Fibroblast of skin of right quadriceps (primary cell): ENCODE results near the gene MRPL22.
"Not testable (repeated sequence)": the region's sequence is repeated elsewhere in the genome, so short reads cannot be mapped to it uniquely, and the experiment has no call there.

Experiments
- DNase-seq: peaks from one replicate; pipeline ENCODE4 v3.0.0-alpha.2; 2013

The MRPL22 gene

DNA sequence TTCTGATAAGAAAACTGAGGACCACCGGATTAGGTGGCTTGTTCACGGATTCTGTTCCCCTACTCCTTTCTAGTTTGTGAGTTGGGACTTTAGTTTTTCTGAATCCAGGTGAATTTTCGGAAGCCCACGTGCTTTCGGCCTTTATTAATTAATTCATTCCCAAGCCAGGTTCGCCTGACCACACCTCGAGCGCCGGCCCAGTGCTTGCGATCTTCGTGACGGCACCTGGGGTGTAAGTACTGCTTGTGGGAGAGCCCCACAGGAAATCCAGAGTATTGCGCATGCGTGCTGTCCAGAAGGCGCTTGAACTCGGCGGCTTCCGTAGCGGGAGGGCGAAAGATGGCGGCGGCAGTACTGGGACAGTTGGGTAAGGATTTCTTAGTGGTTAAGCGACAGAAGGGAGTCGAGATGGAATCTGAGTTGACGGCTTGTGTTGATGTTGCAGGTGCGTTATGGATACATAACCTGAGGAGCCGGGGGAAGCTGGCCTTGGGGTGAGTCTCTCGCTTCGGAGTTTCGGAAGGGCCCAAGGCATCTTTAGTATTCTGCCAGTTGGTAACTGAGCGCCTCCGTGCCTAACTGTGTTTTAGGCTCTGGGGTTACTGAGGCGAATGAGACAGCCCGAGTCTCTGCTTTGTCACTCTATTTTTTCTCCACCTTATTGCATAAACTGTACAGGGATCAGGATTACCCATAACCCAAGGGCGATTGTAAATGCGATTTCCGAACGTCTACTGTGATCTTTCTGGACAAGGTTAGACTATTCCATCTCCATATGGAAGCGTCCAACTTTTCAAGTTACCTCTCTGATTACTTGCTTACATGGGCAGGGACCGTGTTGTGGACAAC is at the start of gene MRPL22:
Gene MRPL22, plus strand, starts transcription at position 302 of the 849 bp plus-strand sequence. Its CDS starts 38 bp downstream, at position 340.
- peak; percentile 91 for DNase-seq

DNA sequence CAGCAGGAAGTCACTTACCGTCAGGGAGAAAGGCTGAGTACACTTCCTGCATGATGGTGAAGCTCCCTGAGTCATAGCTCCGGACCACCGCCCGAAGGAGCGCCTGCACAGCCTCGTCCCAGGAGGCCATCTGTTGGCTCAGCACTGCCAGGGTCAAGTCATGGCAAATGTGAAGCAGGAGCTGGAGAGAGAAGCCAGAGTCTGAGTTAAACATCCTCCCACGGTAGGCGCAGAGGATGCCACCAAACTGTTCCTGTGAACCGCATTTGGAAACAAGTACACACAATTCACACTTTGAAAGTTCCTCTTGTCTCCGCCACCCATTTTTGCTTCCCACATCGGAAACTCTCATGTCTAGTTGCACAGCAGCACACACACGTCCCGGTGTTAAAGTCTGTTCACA is 48.5 kb upstream of the MRPL22 start:
- DNase-seq = no peak

DNA sequence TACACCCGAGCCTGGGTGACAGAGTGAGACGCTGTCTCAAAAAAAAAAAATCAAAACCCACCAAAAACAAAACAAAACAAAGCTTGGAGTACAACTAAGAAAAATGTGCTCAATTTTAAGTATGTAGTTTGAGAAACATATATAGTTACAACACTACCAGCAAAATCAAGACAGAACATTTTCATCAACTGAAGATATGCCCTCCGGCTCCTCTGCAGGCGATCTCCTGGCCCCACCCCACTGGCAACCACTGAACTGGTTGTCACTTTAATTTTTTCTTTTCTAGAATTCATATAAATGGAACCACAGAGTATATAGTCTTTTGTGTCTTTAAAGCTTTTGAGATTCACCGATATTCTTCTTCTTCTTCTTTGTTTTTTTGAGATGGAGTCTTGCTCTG is 47.5 kb upstream of the MRPL22 start:
- DNase-seq = no peak

DNA sequence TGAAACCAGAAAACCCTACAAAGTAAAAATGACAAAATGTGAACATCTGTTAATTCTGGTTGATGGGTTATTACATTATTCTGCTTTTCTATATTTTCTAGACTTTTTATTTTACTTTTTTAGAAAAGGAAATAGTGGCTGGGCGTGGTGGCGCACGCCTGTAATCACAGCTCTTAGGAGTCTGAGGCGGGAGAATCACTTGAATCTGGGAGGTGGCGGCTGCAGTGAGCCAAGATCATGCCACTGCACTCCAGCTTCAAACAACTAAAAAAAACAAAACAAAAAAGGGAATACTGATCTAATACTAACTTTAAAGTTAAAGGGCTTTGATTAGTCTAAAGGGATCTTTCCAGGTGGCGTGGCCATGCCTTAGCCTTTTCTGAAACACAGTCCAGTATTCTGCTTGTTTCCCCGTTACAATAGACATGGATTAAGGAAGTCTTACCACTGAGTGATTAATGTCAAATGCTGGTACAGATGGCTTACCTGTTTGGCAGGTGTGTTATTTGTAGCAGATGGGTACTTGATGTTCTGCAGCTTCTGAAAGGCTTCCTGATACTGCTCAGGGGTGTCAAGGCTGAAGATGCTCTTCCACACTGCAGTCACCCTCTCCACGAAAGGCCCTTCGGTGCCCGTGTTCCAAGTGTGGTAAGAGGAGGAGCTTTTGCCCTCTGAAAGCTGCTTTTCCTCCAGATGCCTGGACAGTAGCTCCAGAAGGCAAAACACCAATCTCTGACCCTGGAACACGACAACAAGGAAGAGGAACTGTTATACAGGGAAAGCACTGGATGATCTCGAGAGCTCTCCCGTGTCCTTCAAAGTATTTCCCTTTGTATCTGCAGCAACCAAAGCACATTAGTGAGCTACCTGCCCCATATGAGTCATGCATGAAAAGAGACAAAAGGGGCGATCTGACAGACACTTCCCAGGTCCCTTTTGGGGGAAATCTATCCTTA is 45.0 kb upstream of the MRPL22 start:
- no peak for DNase-seq

DNA sequence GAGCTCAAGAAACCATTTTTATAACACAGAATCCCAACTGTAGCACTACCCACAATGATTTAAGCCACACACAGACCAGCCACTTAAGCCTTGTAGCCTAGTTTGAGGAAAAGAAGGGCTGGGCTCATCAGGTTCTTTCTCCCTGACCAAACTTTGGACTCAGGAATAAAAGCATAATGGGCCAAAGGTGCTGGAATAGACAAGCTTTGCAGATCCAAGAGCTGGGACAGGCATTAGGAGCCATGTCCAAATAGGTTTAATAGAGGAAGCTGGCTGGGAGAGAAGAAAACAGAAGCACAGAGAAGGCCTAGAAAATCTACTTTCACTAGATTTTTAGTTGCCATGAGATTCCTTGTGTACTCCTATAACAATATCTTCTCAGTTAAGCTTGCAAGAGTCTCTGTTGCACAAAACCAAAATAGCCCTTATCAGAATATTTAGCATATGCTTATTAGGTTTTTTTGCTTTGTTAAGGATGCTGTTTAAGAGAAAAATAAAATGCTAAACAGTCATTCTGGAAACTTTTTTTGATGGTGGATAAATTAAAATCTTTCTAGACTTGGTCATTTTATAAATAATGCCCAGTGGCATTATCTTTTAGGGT is 44.2 kb upstream of the MRPL22 start:
- DNase-seq = no peak

DNA sequence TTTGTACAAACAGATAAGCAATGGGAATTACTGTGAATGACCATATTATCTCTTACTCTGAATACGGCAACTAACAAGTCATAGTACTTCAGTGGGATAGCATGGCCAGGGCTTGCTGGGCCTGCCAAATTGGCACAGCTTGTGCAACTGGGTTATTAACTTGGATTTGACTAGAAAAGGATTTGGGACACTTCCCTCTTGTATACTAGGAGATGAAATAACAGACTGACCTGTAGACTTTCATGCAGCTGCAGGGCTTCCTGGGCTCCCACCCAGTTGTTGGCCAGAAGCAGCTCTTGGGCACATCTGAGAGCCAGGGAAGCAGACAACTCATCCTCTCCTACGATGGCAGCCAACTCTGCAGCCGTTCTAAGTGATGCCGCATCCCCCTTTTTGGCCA is 42.7 kb upstream of the MRPL22 start:
- no peak for DNase-seq

DNA sequence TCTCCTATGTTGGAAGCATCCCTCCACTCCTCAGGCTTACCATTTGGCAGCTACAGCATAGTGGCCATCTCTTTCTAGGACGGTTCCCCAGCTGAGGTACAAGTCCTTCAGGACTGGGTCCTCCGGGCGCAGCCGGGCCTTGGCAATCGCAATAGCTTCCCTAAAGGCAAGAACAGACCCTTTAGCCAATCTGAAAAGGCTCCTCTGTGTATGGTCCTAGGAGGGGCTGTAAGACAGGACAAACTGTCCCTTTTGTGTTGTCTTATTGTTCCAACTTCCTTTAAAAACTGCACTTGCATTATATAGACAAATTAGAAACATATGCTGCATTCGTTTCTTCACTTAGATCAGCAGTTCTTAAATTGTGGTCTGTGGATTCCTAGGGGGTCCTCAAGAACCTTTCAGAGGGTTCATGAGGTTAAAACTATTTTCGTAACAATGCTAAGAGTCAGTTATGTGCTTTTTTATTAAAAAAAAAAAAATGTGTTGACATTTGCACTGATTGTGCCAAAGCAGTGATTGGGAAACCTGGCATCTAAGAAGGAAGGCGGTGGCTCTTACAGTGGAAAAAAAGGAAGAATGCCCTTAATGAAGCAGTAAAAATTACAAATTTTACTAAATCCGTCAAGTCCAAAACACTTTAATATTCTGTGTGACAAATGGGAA is 41.6 kb upstream of the MRPL22 start:
- DNase-seq = peak; percentile 7

DNA sequence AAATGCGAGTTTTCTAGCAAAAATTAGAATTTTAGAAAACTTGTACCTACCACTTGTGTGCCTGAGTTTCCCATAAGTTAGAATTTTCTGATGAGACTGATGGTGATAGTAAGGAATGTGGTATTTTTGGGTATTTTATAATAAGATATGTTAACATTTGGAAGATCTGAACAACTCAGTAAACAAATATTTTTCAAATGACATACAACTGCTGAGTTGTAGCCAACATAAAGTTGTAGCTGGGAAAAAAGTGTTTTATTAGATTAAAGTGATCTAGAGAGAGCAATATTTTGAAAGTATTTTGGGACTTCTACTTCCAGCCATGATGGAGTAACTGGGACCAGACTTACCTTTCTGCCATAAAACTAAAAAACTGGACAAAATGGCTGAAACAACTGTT is 40.8 kb upstream of the MRPL22 start:
- DNase-seq = no peak

DNA sequence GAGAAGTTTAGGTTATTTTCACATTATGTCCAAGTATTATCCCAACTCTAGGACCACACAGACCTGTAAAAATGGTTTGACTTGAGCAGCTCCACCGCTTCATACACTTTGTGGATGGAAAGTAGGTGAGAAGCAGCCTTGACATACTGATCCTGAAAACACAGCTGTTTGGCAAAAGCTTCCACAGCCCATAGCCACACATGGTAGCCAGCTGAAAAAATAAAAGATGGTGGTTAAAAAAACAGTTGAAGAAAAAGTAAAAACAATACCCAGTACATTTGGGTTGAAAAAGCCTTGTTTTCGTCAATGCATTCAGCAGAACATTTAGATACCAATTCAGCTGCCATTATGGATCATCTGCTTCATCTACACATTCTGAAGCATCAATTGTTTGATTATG is 39.6 kb upstream of the MRPL22 start:
- no peak for DNase-seq

DNA sequence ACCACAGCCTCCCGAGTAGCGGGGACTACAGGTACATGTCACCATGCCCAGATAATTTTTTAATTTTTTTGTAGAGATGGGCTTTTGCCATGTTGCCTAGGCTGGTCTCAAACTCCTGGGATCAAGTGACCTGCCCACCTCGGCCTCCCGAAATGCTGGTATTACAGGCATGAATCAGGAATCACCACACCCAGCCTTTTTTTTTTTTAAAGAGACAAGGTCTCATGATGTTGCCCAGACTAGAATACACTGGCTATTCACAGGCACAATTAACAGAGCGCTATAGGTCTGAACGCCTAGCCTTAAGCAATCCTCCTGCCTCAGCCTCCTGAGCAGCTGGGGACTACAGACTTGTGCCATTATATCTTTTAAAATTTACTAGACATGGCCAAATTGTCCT is 39.0 kb upstream of the MRPL22 start:
- no peak for DNase-seq

DNA sequence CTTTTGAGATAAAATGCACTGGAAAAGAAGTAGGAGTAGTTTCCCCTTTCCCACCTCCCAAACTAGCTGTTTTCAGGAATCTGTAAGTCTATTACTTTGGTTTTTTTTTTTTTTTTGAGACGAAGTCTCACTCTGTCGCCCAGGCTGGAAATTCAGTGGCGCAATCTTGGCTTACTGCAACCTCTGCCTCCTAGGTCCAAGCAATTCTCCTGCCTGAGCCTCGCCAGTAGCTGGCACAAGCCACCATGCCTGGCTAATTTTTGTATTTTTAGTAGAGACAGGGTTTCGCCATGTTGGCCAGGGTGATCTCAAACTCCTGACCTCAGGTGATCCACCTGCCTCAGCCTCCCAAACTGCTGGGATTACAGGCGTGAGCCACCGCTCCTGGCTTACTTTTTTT is 35.3 kb upstream of the MRPL22 start:
- not testable (repeated sequence) for DNase-seq

DNA sequence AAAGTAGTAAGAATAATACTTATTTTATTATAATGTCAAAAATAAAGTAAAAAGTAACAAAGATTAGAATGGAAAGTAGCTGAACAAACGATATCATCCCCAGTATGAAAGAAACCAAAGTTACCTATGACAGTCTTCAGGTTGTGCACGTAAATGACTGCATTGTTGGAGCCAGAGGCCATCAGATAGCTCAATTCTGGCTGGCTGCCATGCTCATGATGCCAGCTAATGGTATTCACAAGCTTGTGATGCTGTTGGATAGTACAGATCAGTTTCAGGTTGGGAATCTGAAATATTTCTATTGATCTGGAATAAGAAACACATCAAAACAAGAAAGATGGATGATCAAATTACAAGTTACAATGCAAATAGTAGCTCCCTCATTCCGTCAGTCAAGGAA is 24.0 kb upstream of the MRPL22 start:
- DNase-seq = no peak

DNA sequence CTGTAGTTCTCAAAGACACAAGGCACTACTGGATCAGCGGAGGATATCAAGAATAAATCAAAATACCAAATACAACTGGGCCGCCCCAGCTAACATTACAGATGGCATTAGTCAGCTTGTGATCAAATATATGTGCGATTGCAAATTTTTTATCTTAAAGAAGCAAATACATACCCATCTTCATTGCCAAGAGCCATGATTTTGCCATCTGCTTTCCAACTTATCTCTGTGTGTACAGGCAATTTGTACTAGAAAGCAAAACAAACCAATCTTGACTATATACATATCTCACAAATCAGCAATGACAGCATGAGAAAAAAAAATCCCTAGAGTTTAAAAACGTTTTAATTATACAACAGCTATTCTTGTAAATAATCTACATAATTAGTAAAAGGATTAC is 23.1 kb upstream of the MRPL22 start:
- DNase-seq = no peak

DNA sequence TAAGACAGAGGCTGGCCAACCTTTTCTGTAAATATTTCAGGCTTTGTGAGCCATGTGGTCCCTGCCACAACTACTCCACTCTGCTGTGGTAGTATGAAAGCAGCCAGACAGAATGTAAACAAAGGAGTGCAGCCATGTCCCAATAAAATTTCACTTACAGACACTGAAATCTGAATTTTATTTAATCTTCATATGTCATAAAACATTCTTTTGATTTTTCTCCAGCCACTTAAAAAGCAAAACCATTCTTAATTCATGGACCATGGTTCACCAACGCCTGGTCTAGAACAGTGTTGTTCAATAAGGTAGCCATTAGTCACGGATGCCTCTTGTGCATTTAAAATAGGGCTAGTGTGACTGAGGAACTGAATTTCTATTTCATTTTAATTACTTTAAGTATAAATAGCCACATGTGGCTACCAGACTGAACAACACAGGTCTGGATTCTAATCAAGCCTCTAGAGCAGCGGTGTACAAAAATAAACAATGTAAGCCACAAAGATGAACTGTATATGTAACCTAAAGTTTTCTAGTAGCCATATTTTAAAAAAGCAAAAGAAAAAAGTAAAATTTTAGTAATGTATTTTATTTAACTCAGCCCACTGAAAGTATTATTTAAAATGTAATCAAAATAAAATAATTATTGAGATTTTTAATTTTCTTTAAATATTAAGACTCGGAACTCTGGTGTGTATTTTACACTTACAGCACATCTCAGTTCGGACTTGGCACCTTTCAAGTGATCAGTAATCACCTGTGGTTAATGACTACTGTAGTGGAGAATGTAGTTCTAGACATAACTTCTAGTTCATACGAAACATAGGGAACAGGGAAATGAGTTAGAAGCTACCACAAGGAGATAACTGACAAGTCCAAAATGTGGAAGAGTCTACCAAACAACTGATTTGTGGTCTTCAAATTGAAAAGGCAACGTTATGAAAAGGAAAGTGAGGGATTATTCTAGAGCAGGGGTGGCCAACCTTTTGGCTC is 17.1 kb upstream of the MRPL22 start:
- DNase-seq = peak; percentile 4

DNA sequence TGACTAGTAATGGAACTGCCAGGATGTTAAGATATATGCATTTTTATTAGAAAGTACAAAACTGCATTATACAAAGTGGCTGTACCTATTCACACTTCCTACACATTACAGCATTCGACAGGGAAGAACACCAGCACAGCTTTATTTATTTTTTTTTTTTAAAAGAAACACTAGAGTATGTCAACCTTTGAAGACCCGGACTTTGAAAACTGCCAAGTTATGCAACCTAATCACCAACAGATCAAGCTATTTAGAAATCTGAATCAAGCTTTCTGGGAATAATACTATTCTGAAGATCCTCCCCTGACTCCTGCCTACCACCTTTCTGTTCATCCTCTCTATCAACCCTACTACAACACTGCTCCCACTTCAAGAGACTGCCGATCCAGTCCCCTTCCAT is 7.3 kb upstream of the MRPL22 start:
- DNase-seq = no peak

DNA sequence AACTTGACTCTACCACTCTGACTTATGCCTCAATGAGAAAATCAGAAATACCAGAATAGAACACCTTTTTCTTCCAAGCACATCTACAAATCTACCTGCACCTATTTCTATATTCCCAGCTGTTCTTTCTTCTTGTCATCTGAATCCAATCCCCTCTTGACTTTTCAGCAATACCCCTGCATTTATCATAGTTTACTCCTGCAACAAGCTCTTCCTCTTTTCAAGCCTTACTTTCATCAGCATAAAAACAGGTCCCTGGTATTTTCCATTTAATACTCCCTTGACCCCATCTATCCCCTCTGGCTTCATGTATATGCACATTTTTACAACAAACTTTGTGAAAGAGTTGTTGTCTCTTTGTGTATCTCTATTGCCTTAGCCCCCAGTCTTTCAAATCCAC is 6.0 kb upstream of the MRPL22 start:
- no peak for DNase-seq

DNA sequence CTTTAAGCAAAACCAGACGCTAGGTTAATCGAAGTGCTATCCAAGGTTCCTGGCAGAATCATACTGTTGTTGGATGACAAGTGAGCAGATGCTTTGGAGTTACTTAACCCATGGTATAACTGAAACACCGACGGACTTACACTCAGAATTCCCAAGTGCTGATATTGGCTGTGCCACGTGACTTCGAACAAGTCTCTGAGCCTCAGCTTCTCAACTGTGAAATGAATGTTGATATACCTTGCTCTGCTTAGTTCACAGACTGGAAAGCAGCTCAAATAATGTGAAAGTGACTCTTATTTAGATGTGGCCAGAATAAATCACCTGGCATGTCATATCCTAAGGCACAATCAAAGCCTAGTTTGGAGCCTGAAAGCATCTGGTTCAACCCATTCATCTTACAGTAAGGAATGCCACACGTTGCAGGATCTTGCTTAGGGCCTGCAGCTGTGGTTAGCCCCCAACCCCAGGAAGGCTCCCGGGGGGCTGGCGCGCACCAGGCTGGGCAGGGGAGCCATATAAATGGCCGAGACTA is 3.6 kb upstream of the MRPL22 start:
- no peak for DNase-seq

DNA sequence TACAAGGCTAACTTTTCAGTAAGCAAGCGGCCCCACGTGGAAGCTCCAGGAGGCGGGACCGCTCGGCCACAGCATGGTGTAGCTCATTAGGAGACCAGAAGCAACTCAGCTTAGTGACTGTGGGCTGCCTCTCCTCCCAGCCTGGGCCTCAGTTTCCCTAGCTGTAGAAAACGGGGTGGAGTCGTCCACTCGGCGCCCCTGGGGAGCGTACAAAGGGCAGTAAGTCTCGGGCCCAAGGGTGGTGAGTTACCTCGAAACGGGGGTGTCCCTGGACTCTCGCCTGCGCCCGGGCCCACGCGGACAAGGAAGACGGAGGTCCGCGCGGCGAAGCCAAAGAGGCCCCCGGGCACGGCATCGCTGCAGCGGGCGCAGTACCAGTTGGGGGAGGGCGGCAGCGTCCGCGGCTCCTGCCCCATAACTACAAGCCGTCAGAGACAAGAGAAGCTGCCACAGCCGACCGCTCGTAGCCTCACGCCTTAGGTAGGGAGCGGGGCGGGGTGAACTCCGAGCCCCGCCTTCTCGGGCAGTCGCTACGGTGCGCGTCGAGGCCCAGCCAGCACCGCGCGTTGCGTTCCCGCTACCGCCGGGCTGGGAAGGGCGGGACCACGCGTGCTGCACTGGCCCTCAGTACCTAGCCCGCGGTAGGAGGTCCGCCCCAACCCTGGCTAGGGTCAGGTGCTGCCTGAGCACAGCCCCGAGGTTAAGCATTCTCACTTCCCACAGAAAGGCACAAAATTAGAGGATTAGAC is 3.0 kb upstream of the MRPL22 start, which contains the start of gene GEMIN5:
Gene GEMIN5, minus strand, starts transcription at position 494 of the 749 bp plus-strand sequence. Its CDS starts 78 bp downstream, at position 416.
- DNase-seq = peak; percentile 81

DNA sequence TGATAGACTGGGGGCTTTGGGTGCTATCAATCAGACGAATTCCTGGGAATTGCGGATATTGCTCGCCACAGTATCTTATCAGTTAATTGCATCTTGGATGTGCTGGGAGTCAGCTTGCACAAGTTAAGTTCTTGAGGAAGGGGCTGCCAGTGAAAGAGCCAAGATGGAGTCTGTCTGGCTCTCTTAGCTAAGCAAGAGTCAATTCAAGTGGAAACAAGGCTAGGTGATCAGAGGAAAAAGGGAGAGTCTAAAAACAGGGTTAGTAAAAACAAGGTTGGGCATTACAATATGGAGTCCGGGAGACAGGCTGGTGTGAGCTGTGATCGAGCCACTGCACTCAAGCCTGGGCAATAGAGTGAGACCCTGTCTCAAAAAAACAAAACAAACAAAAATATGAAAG is 1.5 kb upstream of the MRPL22 start:
- not testable (repeated sequence) for DNase-seq

DNA sequence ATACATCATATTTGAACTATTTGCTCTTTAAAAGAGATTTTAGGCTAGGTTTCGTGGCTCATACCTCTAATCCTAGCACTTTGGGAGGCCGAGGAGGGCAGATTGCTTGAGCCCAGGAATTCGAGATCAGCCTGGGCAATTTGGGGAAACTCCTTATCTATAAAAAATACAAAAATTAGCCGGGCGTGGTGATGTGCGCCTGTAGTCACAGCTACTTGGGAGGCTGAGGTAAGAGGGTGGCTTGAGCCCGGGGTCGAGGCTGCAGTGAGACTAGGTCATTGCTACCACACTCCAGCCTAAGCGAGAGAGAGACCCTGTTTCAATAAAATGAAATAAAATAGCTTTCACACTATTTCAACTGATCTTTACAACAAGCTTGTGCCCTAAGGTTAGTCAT is 500 bp upstream of the MRPL22 start:
- DNase-seq = no peak
